C4-2B (cell line): ENCODE measurements around the gene KLHL13.

Experiments used
- CTCF ChIP-seq: fragments of 450-650 bp; conservative IDR thresholded peaks from 2 replicates; pipeline ENCODE4 v1.5.1; 2017; ENCODE audit warnings: mild to moderate bottlenecking
- ZFX ChIP-seq: fragments of 450-650 bp; IDR thresholded peaks from 2 replicates; pipeline ENCODE4 v1.6.1; 2017

GRCh38 chrX:118049713-118050112 is 66.9 kb downstream of the KLHL13 start:
- TF ChIP-seq CTCF (no peak), ZFX (no peak)
